WI38 (cell line): Measurements from ENCODE around the gene ZSCAN25.

Experiments used
- H3K4me3 ChIP-seq: 2 replicates; pipeline ENCODE4 v1.5.1; 2011; ENCODE audit warnings: low read depth, mild to moderate bottlenecking, control low read depth, low read length
- CTCF ChIP-seq: IDR thresholded peaks from 2 replicates; pipeline ENCODE4 v1.5.1; 2012; ENCODE audit warnings: low read depth, mild to moderate bottlenecking, control low read depth, low read length

ZSCAN25 gene

DNA sequence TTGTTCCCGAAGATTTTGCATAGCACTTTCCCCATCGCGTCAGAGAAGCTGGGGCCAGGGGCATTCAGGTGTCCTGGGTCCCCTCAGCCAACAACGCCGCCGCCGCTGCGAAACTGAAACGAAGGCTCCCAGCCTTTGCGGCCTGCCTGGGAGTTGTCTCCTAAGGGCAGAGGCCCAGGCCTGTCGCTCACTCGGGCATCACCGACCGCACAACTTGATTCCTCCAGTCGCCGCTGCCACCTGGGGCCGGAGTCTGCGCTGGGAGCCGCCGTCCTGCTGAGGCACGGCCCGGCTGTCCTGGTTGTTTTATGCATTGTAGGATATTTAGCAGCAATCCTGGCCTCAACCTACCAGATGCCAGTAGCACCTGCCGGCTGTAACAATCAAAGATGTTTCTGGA is 22.0 kb downstream of the ZSCAN25 start:
- H3K4me3 ChIP-seq, result no peak overlapping the region
- no peak for TF ChIP-seq CTCF

DNA sequence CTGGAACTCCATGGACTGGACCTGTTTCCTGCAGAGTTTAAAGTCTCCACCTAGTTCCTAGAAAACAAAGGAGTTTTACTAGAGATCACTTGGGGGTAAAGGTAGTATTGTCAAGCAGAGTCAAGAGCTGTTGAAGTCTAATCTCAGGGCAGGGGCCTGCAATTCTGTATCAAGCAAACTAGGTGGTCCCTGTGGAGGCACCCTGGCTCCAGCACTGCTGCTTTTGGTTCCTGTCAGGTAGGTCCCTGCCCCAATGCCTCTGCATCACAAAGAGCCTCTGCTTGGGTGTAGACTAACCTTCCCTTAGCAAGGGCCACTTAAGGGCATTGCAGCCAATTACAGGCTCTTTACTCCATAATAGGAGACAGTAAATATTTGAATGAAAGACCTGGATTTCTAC is 22.5 kb downstream of the ZSCAN25 start:
- no peak for TF ChIP-seq CTCF

DNA sequence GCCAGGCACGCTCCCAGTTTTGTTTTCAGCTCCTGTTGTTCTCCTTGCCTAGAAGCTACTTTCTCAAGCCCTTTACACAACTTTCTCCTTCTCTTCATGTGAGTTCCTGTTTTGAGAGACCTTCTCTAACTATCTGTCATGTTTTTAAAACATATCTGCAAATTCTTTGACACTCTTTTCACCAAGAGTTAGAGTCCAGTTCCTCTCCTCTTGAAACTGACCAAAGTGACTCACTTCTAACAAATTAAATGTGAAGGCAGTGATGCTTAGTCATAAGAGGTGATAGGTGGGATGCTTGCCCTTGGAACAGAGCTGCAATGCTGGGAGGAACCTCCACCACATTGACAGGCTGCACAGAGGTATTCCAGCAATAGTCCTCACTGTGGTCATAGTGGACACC is 25.3 kb downstream of the ZSCAN25 start:
- H3K4me3 ChIP-seq, result no peak overlapping the region
- no peak for TF ChIP-seq CTCF

More for the DNA sequence above, 22.5 kb downstream of the ZSCAN25 start:
- H3K4me3 ChIP-seq, result no peak overlapping the region

DNA sequence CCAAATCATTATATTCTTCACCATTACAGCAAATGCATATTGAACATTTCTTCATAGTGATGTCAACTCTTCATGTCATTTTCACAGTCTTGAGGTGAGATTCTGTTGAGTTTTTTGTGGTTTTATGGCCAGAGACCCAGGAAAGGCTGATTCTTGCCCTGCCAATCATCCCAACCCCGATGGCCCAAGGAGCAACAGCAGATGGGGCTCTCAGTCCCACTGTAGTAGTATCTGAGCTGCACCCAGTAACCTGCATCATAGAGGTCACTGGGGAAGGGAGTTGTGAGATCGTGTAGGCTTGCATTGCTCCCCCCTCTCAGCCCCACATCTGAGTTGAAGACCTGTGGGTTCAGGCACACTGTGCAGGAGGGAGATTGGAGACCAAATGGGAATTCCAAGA is 26.7 kb downstream of the ZSCAN25 start:
- H3K4me3 ChIP-seq, result no peak overlapping the region
- no peak for TF ChIP-seq CTCF

GRCh38 chr7:99644431-99644830 is 27.7 kb downstream of the ZSCAN25 start:
- no peak for TF ChIP-seq CTCF
- no peak overlapping the region for H3K4me3 ChIP-seq

DNA sequence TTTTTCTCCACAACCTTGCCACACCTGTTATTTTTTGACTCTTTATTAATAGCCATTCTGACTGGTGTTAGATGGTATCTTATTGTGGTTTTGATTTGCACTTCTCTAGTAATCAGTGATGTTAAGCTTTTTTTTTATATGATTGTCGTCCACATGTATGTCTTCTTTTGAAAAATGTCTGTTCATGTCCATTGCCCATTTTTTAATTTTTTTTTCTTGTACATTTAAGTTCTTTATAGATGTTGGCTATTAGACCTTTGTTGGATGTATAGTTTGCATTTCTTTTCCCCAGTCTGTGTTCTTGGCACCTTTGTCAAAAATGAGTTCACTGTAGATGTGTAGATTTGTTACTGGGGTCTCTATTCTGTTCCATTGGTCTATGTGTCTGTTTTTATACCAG is 28.8 kb downstream of the ZSCAN25 start:
- TF ChIP-seq CTCF, result no peak
- H3K4me3 ChIP-seq, result no peak overlapping the region

- no peak for TF ChIP-seq CTCF
- H3K4me3 ChIP-seq, result no peak overlapping the region
Observed at GRCh38 chr7:99648843-99649242, 32.1 kb downstream of the ZSCAN25 start.
